Activated T-cell treated with anti-CD3 and anti-CD28 coated beads, Interleukin-2, amount 50 U/mL, for 24 hours (primary cell): Measurements from ENCODE around the gene DNAH2.
A peak's percentile ranks its signal among the peaks of the same experiment; 100 is the strongest.

Source experiments
- DNase-seq: peaks from one replicate; pipeline ENCODE4 v3.0.0-alpha.2; 2020
- H3K27ac Mint-ChIP-seq: 2 replicates; pipeline ENCODE4 v1.8.0; 2020; ENCODE audit warnings: mild to moderate bottlenecking, mixed read lengths
- H3K27me3 Mint-ChIP-seq: 2 replicates; pipeline ENCODE4 v1.8.0; 2020; ENCODE audit warnings: mixed read lengths
- H3K36me3 Mint-ChIP-seq: 2 replicates; pipeline ENCODE4 v1.8.0; 2020; ENCODE audit warnings: low read depth, mixed read lengths
- H3K4me1 Mint-ChIP-seq: 2 replicates; pipeline ENCODE4 v1.8.0; 2020; ENCODE audit warnings: low read depth, mixed read lengths
- H3K4me3 Mint-ChIP-seq: 2 replicates; pipeline ENCODE4 v1.8.0; 2020; ENCODE audit warnings: mild to moderate bottlenecking, moderate library complexity, mixed read lengths
- H3K9me3 Mint-ChIP-seq: 2 replicates; pipeline ENCODE4 v1.8.0; 2020; ENCODE audit warnings: mixed read lengths

Gene DNAH2

DNA sequence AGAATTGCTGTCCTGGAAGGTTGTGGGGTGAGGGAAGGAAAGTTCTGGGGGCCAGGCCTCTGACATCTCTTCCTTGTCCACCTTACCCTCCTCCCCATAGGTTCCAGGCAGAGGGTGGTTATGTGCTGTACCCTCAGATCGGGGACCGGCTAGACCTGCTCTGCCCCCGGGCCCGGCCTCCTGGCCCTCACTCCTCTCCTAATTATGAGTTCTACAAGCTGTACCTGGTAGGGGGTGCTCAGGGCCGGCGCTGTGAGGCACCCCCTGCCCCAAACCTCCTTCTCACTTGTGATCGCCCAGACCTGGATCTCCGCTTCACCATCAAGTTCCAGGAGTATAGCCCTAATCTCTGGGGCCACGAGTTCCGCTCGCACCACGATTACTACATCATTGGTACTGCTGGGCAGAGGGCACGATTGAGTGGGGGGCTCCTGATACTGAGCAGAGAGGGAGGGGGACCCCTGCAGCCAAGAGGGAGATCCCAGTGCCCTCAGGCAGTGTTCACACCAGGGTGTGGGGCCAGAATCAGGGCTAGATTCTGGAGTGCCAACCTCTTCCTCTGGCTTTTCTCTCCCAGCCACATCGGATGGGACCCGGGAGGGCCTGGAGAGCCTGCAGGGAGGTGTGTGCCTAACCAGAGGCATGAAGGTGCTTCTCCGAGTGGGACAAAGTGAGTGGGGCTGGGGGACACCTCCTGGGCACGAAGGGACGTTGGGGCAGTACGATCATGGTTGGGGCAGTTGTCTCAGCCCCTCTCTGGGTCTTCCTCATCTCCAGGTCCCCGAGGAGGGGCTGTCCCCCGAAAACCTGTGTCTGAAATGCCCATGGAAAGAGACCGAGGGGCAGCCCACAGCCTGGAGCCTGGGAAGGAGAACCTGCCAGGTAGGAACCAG, 9.4 kb upstream of the DNAH2 start:
- Mint-ChIP-seq H3K4me1 (peaks cover 27% of the 10 kb centered on the region), H3K36me3 (peaks cover 7% of the 10 kb centered on the region), H3K27ac (no peak overlapping the region), H3K4me3 (no peak overlapping the region), H3K27me3 (peaks cover 77% of the 10 kb centered on the region), H3K9me3 (no peaks in the 10 kb centered on the region)
- no peak for DNase-seq

DNA sequence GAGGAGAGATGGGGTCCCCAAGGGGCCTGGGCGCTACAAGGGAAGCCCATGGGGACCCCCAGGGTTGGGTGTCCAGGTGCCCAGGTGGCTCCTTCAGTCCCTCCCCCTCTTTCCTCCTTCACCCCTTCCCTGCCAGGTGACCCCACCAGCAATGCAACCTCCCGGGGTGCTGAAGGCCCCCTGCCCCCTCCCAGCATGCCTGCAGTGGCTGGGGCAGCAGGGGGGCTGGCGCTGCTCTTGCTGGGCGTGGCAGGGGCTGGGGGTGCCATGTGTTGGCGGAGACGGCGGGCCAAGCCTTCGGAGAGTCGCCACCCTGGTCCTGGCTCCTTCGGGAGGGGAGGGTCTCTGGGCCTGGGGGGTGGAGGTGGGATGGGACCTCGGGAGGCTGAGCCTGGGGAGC, 8.5 kb upstream of the DNAH2 start:
- Mint-ChIP-seq H3K4me3 (no peak overlapping the region), H3K4me1 (peaks cover 21% of the 10 kb centered on the region), H3K27ac (no peak overlapping the region), H3K36me3 (no peaks in the 10 kb centered on the region), H3K9me3 (no peaks in the 10 kb centered on the region), H3K27me3 (peaks cover 78% of the 10 kb centered on the region)
- no peak for DNase-seq

DNA sequence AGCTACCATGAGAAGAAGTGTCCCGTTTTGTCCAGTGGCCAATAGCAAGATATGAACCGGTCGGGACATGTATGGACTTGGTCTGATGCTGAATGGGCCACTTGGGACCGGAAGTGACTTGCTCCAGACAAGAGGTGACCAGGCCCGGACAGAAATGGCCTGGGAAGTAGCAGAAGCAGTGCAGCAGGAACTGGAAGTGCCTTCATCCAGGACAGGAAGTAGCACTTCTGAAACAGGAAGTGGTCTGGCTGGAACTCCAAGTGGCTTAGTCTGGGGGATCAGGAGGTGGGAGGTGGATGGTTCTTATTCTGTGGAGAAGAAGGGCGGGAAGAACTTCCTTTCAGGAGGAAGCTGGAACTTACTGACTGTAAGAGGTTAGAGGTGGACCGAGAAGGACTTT, 7.2 kb upstream of the DNAH2 start:
- Mint-ChIP-seq H3K4me1 (peaks cover 13% of the 10 kb centered on the region), H3K27ac (no peak overlapping the region), H3K27me3 (peaks cover 80% of the 10 kb centered on the region), H3K4me3 (no peak overlapping the region), H3K9me3 (no peaks in the 10 kb centered on the region), H3K36me3 (no peaks in the 10 kb centered on the region)
- no peak for DNase-seq

DNA sequence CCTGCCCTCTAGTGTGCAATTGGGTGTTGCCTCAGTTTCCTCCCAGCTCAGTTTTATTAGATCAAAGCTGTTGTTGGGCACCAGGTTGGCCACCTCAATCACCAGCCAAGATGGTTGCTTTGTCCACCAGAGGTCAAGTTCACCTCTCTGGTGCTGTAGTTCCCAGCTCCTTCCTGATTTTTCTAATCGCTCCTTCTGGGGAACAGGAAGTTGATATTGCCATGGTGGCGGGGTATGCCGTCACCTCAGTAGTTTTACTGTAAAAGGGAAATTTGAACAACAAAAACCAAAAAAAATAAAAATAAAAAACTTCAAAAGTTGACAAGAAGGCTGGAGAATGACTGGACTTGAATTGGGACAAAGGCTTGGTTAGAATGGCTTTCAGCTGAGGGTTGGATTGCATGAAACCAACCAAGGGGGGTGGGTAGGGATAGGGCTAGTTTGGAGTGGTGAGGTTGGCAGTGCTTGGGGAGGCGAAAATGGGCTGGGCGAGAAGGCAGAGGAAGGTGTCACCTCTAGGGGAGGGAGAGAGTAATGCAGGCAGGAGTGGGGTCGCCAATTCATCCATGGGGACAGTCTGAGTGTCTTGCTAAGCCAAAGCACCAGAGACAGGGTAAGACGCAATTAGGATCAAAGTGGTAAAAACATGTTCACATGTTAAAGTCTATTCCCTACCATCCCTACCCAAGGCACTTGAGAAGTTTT, 6.3 kb upstream of the DNAH2 start:
- H3K9me3 Mint-ChIP-seq, result no peaks in the 10 kb centered on the region
- H3K36me3 Mint-ChIP-seq, result no peaks in the 10 kb centered on the region
- no peak for DNase-seq
- no peak overlapping the region for H3K27ac Mint-ChIP-seq
- H3K27me3 Mint-ChIP-seq, result peaks cover 81% of the 10 kb centered on the region
- no peak overlapping the region for H3K4me3 Mint-ChIP-seq
- peaks cover 7% of the 10 kb centered on the region for H3K4me1 Mint-ChIP-seq

DNA sequence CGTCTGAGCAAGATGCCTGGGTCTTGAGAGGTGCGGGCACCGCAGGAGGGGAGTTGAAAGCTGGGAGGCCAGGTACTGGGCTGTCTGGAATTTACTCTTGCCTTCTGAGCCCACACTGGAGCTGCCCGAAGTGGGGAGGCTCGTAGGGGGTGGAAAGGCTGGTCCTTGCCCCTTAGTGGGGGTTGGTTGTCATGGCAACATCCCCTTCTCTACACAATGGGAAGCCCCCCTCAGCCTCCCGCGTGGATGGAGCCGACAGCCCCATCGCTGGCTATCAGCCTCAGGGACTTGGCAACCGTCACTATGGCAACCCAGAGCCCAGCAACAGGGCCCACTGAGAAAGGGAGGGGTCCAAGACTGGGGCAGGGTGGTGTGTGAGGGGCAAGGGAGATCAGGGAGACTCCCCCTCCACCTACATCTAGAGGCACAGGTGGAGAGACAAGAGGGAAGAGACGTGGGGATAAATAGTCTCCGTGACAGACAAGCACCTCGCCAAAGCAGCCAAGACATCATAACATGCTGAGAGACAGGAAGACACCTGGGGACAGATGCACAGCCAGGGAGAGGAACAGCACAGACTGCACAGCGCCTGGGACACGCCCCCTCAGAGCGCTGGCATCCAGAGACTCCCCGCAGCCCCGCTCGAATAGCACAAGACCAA, 5.3 kb upstream of the DNAH2 start:
- Mint-ChIP-seq H3K27ac (no peak overlapping the region), H3K27me3 (peaks cover 80% of the 10 kb centered on the region), H3K9me3 (no peaks in the 10 kb centered on the region), H3K4me1 (peaks cover 13% of the 10 kb centered on the region), H3K36me3 (no peaks in the 10 kb centered on the region), H3K4me3 (no peak overlapping the region)
- no peak for DNase-seq

DNA sequence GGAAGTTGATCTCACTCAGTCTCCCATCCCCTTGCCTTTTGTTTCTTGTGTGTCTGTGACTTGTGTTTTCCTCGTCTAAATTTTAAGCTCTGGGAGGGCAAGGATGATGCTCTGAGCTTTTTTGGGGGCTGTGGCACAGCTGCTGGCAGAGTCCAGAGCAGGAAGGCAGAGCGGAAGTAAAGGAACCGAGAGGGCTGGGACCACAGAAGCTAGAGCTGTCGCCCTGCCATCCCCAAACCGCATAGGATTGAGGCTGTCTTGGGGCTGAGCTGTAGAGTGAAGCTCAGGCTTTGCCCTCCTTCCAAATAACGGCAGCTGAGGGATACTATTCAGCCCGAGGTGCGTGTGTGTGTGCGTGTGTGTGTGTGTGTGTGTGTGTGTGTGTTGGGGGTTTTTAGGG, 3.8 kb upstream of the DNAH2 start:
- H3K9me3 Mint-ChIP-seq, result no peaks in the 10 kb centered on the region
- peaks cover 81% of the 10 kb centered on the region for H3K27me3 Mint-ChIP-seq
- peaks cover 21% of the 10 kb centered on the region for H3K4me1 Mint-ChIP-seq
- no peak overlapping the region for H3K27ac Mint-ChIP-seq
- no peak overlapping the region for H3K4me3 Mint-ChIP-seq
- no peak for DNase-seq
- H3K36me3 Mint-ChIP-seq, result no peaks in the 10 kb centered on the region

DNA sequence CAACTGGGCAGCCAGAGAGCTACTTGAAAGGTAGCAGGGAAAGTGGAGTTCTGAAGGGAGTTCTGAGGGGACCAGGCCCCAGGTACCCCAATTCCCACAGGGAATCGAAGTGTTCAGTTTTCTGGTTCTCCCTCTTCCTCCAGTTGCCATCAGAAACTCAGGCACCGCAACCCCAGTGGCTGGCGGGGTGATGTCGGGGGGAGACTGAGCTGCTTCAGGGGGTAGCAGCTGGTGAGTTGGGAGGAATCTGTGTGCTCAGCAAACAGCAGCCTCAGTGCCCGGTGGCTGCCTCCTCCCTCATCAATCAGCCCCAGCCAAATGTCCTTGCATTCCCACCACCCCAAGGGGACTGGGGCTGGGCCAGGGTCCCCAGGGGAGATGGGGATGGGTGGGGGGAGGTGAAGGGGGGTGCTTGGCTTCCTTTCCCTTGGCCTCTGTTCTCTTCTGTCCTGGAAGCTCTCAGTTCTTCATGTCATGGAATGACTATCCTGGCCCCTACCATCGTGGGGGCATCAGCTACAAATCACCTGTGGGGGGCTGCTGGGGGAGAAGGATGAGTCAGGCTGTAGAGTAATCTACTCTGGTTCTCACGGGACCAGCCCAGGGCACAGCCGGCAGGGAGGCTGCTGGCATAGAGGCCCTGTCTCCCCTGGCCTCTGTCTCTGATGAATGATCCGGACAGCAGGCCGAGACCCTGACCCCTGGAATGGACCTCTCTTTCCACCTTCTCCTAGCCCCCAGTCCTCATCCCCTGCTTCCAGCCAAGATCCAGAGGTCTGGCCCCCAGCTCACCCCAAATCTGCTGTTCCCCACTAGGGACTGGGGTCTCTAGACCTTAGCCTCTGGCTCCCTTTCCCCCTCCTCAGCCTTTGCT, 2.6 kb upstream of the DNAH2 start:
- Mint-ChIP-seq H3K27me3 (peaks cover 88% of the 10 kb centered on the region), H3K27ac (no peak overlapping the region), H3K9me3 (no peaks in the 10 kb centered on the region), H3K36me3 (no peaks in the 10 kb centered on the region), H3K4me1 (peaks cover 21% of the 10 kb centered on the region), H3K4me3 (no peak overlapping the region)
- DNase-seq, result no peak

DNA sequence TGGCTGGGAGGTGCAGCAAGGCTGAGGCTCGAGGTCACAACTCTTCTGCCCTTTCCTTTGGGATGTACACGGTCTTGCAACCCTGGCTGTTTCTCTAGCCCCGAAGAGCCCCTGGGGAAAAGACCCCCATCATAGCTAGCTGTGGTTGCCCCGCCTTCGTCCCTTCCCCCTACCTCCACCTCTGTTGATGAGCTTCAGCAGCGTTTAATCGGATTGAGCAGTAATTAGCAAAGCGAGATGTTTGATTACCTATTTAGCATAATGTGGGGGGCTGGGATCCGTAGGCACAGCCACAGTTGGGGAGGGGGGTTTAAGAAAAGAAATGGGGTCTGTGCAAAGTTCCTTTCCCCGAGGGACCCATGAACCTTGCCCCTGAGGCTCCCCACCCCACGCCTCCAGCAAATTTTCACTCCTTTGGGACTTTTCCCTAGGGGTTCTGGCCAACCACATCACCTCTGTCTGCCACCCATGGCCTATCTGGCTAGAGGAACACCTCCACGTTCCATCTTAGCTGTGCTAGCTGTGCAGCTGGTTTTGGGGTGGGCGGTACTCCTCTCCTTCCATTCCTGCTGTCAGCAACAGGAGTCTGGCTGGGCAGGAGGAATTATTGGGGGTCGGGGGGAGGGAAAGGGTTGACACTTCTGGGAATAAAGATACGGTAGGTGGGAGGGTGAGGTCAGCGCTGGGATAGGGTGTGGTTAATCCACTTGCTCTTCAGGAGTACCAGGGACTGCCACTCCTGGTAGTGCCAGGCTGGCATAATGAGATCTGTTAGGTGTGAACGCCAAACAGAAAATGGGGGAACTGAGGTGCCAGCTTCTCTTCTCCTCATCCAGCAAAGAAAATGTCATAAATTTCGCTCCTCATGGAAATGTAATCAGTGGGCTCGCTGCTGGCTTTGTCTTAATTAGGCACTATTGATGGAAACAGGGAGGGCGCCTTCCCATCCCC, 1.3 kb upstream of the DNAH2 start:
- H3K36me3 Mint-ChIP-seq, result no peaks in the 10 kb centered on the region
- peaks cover 15% of the 10 kb centered on the region for H3K4me1 Mint-ChIP-seq
- peaks cover 86% of the 10 kb centered on the region for H3K27me3 Mint-ChIP-seq
- peak overlapping the region; percentile 77 for H3K4me3 Mint-ChIP-seq
- H3K27ac Mint-ChIP-seq, result no peak overlapping the region
- no peak for DNase-seq
- H3K9me3 Mint-ChIP-seq, result no peaks in the 10 kb centered on the region

DNA sequence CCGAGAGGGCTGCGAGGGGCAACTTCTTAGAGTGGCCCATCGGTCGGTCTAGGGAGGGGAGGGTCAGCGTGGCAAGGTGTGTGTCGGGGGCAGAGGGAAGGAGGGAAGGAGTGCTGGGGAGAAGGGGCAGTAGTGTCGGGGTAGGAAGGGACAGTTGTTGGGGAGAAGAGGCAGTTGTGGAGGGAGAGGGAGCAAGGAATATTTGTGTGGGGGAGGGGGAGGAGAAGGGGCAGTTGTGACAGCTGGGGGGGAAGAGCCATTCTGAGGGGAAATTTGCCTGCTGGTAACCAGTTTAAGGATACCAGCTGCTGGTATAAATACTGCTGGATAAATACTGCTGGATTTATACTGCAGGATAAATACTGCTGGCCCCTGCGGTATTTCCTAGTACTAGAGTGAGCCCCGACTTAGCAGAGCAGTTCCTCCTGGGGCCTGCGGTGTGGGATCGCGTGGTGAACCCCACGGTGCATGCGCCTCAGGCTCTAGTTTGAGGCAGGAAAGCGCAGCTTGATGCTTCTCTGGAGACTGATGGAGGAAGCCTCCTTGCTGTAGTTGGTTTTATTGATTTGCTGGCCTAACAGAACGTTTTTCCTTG, 309 bp downstream of the DNAH2 start:
- Mint-ChIP-seq H3K27me3 (peaks cover 83% of the 10 kb centered on the region), H3K9me3 (no peaks in the 10 kb centered on the region), H3K4me1 (peaks cover 15% of the 10 kb centered on the region), H3K36me3 (no peaks in the 10 kb centered on the region), H3K27ac (no peak overlapping the region), H3K4me3 (peak overlapping the region; percentile 77)
- peak; percentile 46 for DNase-seq

DNA sequence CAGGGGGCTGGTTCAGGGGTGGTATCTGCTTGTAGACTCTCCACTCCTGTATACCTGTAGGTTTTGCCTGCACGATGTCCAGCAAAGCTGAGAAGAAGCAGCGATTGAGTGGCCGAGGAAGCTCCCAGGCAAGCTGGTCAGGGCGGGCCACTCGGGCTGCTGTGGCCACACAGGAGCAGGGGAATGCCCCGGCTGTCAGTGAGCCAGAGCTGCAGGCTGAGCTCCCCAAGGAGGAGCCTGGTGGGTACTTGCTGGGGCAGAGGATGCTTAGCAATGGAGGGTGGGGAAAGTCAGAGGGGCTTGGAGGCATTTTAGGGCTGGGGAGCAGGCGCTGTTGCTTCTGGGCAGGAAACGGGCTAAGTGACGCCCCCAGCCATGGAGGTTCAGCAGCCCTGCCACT, 2.1 kb downstream of the DNAH2 start:
- H3K27ac Mint-ChIP-seq, result no peak overlapping the region
- H3K27me3 Mint-ChIP-seq, result peaks cover 77% of the 10 kb centered on the region
- no peak for DNase-seq
- no peaks in the 10 kb centered on the region for H3K9me3 Mint-ChIP-seq
- no peak overlapping the region for H3K4me3 Mint-ChIP-seq
- H3K36me3 Mint-ChIP-seq, result no peaks in the 10 kb centered on the region
- peaks cover 15% of the 10 kb centered on the region for H3K4me1 Mint-ChIP-seq

DNA sequence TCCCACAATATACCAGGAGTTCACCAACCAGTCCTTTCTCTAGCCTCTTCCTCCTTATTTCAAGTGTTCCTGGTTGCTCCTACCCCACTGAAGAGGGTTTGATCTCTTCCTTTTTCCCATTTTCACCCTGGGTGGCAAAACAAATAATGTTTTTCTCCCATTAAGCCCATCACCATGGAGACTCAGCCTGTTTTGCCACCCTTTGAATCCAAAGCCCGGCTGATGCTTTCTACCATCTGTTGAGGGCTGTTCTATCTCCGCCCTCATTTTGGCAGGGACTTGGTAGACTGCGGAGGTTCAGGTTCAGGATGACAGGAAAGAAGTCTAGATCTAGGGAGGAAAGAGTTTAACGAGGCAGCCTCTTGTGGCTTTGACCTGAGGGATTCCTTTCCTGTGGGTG, 2.6 kb downstream of the DNAH2 start:
- H3K4me1 Mint-ChIP-seq, result peaks cover 15% of the 10 kb centered on the region
- H3K36me3 Mint-ChIP-seq, result no peaks in the 10 kb centered on the region
- DNase-seq, result no peak
- peaks cover 74% of the 10 kb centered on the region for H3K27me3 Mint-ChIP-seq
- H3K9me3 Mint-ChIP-seq, result no peaks in the 10 kb centered on the region
- no peak overlapping the region for H3K4me3 Mint-ChIP-seq
- H3K27ac Mint-ChIP-seq, result no peak overlapping the region

DNA sequence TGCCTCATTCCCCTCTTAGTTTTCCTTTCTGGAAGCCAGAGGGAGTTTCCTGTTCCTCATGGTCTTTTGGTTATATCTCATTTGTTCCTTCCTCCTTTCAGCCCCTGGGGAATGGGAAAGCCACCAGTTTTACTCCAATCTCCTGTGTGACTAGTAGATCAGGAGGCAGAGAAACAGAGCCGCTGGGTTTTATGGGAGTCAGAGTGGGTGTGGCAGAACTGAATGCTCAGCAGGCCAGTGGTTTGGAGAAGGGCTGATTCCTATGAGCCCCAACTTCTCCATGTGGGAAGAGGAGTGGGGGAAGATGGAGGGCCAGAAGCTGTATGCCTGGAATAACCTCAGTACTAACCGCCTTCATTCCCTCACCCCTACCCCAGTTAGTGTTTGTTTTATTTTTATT, 4.1 kb downstream of the DNAH2 start:
- Mint-ChIP-seq H3K36me3 (no peaks in the 10 kb centered on the region), H3K27me3 (peaks cover 62% of the 10 kb centered on the region), H3K4me1 (peaks cover 12% of the 10 kb centered on the region), H3K27ac (no peak overlapping the region), H3K4me3 (no peak overlapping the region), H3K9me3 (no peaks in the 10 kb centered on the region)
- DNase-seq, result no peak

DNA sequence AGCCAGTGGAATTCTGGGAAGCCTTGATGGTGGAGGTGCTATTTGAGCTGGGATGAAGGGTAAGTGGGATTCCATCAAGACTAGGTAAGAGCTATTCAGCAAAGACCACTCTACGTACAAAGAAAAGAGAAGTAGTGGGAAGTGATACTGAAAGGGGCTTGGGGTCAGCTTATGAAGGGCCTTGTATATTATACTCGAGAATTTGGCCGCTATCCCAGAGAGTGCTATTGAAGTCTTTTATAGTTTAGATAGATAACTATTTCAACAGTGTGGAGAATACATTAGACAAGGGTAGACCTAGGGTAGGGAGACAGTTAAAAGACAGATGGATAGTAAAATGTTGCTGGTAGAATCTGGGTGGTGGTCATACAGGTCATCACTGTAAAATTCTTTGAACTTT, 10.3 kb downstream of the DNAH2 start:
- DNase-seq, result no peak
- no peak overlapping the region for H3K27ac Mint-ChIP-seq
- H3K4me1 Mint-ChIP-seq, result no peaks in the 10 kb centered on the region
- no peaks in the 10 kb centered on the region for H3K9me3 Mint-ChIP-seq
- H3K27me3 Mint-ChIP-seq, result peaks cover 21% of the 10 kb centered on the region
- no peaks in the 10 kb centered on the region for H3K36me3 Mint-ChIP-seq
- H3K4me3 Mint-ChIP-seq, result no peak overlapping the region
